Fibroblast of pulmonary artery (primary cell): Measurements from ENCODE around the gene ABHD5.

ENCODE experiments used
- DNase-seq: peaks from one replicate; pipeline ENCODE4 v3.0.0-alpha.2; 2010; ENCODE audit warnings: low read depth
- H3K4me3 ChIP-seq: replicated peaks from 2 replicates; pipeline ENCODE4 v1.5.1; 2011; ENCODE audit warnings: low read depth, mild to moderate bottlenecking, control low read depth, low read length, moderate library complexity
- TF ChIP-seq, protein P1 (sequence below): IDR thresholded peaks from 2 replicates; pipeline ENCODE4 v1.5.1; 2011; ENCODE audit warnings: mild to moderate bottlenecking, control low read depth, low read length, inconsistent platforms; ENCODE audit errors: missing control alignments

ABHD5 gene

GRCh38 chr3:43687499-43687811 lies 3.3 kb upstream of the ABHD5 start:
- TF ChIP-seq, protein P1, sequence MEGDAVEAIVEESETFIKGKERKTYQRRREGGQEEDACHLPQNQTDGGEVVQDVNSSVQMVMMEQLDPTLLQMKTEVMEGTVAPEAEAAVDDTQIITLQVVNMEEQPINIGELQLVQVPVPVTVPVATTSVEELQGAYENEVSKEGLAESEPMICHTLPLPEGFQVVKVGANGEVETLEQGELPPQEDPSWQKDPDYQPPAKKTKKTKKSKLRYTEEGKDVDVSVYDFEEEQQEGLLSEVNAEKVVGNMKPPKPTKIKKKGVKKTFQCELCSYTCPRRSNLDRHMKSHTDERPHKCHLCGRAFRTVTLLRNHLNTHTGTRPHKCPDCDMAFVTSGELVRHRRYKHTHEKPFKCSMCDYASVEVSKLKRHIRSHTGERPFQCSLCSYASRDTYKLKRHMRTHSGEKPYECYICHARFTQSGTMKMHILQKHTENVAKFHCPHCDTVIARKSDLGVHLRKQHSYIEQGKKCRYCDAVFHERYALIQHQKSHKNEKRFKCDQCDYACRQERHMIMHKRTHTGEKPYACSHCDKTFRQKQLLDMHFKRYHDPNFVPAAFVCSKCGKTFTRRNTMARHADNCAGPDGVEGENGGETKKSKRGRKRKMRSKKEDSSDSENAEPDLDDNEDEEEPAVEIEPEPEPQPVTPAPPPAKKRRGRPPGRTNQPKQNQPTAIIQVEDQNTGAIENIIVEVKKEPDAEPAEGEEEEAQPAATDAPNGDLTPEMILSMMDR, result no peak
- DNase-seq, result no peak
- no peak overlapping the region for H3K4me3 ChIP-seq

- TF ChIP-seq, protein P1, result no peak
- H3K4me3 ChIP-seq, result no peak overlapping the region
- DNase-seq, result peak; percentile 73
Measured at GRCh38 chr3:43688245-43688650, 2.5 kb upstream of the ABHD5 start.

DNA sequence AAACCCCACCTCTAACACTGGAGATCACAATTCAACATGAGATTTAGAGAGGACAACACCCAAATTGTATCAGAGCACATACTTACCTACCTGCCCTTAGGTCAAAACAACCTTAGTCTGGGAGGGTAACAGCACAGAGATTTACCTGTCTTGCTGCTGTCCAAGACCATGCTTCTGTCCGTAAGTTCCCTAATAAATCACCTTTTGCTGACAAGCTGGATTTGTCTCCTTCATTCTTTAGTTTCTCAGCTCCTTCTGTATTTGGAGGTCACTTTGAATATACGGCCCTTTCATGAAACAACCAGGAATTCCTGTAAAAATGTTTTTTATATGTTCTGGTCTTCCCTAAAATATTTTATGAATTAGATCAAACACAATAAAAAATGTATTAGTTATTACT lies 1.6 kb upstream of the ABHD5 start:
- TF ChIP-seq, protein P1, result no peak
- no peak for DNase-seq
- H3K4me3 ChIP-seq, result no peak overlapping the region

DNA sequence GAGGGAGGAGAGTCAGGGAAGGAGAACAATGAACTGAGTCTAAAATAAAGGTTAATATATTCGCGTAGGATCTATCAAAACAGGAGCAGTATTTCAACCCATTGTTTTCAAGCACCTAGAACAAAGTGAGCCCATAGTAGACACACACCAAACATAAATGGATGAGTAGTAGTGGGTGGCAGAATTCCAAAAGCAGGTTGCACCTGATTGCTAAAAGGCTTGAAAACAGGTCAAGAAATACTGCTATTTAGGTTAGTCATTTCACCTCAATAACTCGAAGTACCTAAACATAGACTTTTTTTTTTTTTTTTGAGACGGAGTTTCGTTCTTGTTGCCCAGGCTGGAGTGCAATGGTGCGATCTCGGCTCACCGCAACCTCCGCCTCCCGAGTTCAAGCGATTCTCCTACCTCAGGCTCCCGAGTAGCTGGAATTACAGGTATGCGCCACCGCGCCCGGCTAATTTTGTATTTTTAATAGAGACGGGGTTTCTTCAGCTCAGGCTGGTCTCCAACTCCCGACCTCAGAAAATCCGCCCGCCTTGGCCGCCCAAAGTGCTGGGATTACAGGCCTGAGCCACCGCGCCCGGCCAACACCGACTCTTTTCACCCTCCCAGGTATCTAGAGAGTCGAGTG lies 855 bp upstream of the ABHD5 start:
- no peak for DNase-seq
- TF ChIP-seq, protein P1, result no peak
- H3K4me3 ChIP-seq, result peak overlapping the region; percentile 66

DNA sequence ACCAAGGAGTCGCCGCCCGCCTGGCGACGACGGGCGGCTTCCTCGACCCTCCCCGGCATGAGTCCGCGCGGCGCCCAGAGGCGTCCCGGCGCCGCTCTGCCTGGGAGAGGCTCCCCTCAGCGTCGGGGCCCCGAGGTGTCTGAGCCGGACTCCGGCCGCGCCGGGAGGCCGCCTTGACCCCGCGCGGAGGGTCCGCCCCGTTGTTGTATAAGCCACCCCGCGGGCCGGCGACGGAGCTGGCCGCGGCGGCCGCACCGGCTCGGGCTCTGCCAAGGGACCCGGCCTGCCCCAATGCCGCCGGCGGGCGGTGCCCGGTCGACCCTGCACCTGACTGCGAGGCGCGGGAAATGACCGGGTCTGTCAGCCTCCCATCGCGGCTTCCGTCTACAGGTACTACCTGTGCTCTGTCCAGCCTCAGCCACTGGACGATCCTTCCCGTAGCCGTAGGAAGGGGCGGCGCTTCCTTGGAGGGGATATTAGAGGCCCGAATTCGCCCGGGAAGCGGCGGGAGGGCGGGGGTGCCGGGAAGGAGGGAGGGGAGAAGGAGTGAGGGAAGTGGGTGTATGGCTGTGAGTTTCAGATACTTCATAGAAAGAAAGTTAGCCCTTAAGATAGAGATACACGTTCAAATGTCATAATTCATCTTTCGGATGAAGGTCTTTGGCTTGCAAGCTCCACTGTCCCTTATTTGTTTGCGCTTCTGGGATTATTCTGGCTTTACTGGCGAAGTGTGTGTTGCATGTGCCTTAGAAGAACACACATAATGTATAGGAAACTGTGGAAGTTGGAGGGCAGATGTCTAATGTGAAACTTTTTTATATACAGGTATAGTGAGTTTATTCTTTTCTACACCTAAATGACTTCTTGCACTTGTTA lies 620 bp downstream of the ABHD5 start:
- DNase-seq, result peak; percentile 31
- H3K4me3 ChIP-seq, result peak overlapping the region; percentile 66
- TF ChIP-seq, protein P1, result no peak

- TF ChIP-seq, protein P1, result no peak
- H3K4me3 ChIP-seq, result peak overlapping the region; percentile 66
- no peak for DNase-seq
Measured at GRCh38 chr3:43692085-43692855, 1.5 kb downstream of the ABHD5 start.
